H9 (cell line): ENCODE results near the gene SCCPDH. TPM values are rescaled to one million over a fixed set of nuclear protein-coding genes. Genes with fewer than 3 reads are reported as not detected.

ENCODE experiments used
- DNase-seq: peaks from one replicate; pipeline ENCODE4 v3.0.0-alpha.2; 2017
- H2AFZ ChIP-seq: one replicate; pipeline ENCODE4 v1.6.1; 2013; ENCODE audit warnings: mild to moderate bottlenecking, low read length, control low read depth, moderate library complexity
- H2AK5ac ChIP-seq: 2 replicates; pipeline ENCODE4 v1.6.1; 2013; ENCODE audit warnings: low read length, control low read depth, mixed read lengths; ENCODE audit not compliant: insufficient read length
- H2BK120ac ChIP-seq: one replicate; pipeline ENCODE4 v1.6.1; 2013; ENCODE audit warnings: low read depth, mild to moderate bottlenecking, low read length, control low read depth, inconsistent platforms; ENCODE audit not compliant: poor library complexity, severe bottlenecking
- H2BK12ac ChIP-seq: 2 replicates; pipeline ENCODE4 v1.6.1; 2013; ENCODE audit warnings: low read length, control low read depth, mixed read lengths, low read depth; ENCODE audit not compliant: insufficient read length
- H2BK15ac ChIP-seq: 2 replicates; pipeline ENCODE4 v1.6.1; 2013; ENCODE audit warnings: low read depth, low read length, control low read depth
- H2BK20ac ChIP-seq: one replicate; pipeline ENCODE4 v1.6.1; 2013; ENCODE audit warnings: low read depth, mild to moderate bottlenecking, low read length, control low read depth, inconsistent platforms; ENCODE audit not compliant: poor library complexity, severe bottlenecking
- H2BK5ac ChIP-seq: 2 replicates; pipeline ENCODE4 v1.6.1; 2013; ENCODE audit warnings: low read length, control low read depth, mixed read lengths; ENCODE audit not compliant: insufficient read length
- H3K14ac ChIP-seq: 2 replicates; pipeline ENCODE4 v1.6.1; 2013; ENCODE audit warnings: low read length, control low read depth; ENCODE audit not compliant: insufficient read depth
- H3K18ac ChIP-seq: 2 replicates; pipeline ENCODE4 v1.6.1; 2013; ENCODE audit warnings: low read depth, mild to moderate bottlenecking, mixed read lengths, low read length, control low read depth; ENCODE audit not compliant: insufficient read length
- H3K23ac ChIP-seq: 2 replicates; pipeline ENCODE4 v1.6.1; 2013; ENCODE audit warnings: low read length, control low read depth, mixed read lengths, low read depth; ENCODE audit not compliant: insufficient read length
- H3K23me2 ChIP-seq: 2 replicates; pipeline ENCODE4 v1.6.1; 2013; ENCODE audit warnings: low read depth, mild to moderate bottlenecking, mixed read lengths, low read length, control low read depth; ENCODE audit not compliant: insufficient read length, poor library complexity, severe bottlenecking
- H3K27ac ChIP-seq: 2 replicates; pipeline ENCODE4 v1.5.1; 2013; ENCODE audit warnings: low read length, control low read depth, mixed read lengths, low read depth; ENCODE audit not compliant: insufficient read length
- H3K27me3 ChIP-seq: 2 replicates; pipeline ENCODE4 v1.6.1; 2013; ENCODE audit warnings: low read length, control low read depth, inconsistent platforms; ENCODE audit not compliant: insufficient read depth
- H3K4ac ChIP-seq: 2 replicates; pipeline ENCODE4 v1.6.1; 2013; ENCODE audit warnings: low read depth, mild to moderate bottlenecking, control low read depth, inconsistent platforms, low read length, moderate library complexity
- H3K4me1 ChIP-seq: 2 replicates; pipeline ENCODE4 v1.6.1; 2013; ENCODE audit warnings: low read length, control low read depth, inconsistent platforms; ENCODE audit not compliant: insufficient read depth
- H3K4me2 ChIP-seq: 2 replicates; pipeline ENCODE4 v1.6.1; 2013; ENCODE audit warnings: low read length, control low read depth, mixed read lengths; ENCODE audit not compliant: insufficient read length, insufficient read depth
- H3K56ac ChIP-seq: 2 replicates; pipeline ENCODE4 v1.6.1; 2013; ENCODE audit warnings: low read depth, mild to moderate bottlenecking, mixed read lengths, low read length, control low read depth; ENCODE audit not compliant: insufficient read length
- H3K79me1 ChIP-seq: 2 replicates; pipeline ENCODE4 v1.6.1; 2013; ENCODE audit warnings: low read depth, mild to moderate bottlenecking, moderate library complexity, low read length, control low read depth, inconsistent platforms; ENCODE audit not compliant: insufficient read depth, poor library complexity, severe bottlenecking
- H3K79me2 ChIP-seq: 2 replicates; pipeline ENCODE4 v1.6.1; 2013; ENCODE audit warnings: low read length, control low read depth, inconsistent platforms; ENCODE audit not compliant: insufficient read depth
- H3K9ac ChIP-seq: 2 replicates; pipeline ENCODE4 v1.6.1; 2013; ENCODE audit warnings: low read length, control low read depth, mixed read lengths; ENCODE audit not compliant: insufficient read length; ENCODE audit errors: extremely low read depth
- H3K9me3 ChIP-seq: one replicate; pipeline ENCODE4 v1.6.1; 2013; ENCODE audit warnings: low read depth, low read length, inconsistent platforms; ENCODE audit not compliant: control insufficient read depth
- H3T11ph ChIP-seq: one replicate; pipeline ENCODE4 v1.6.1; 2013; ENCODE audit warnings: mild to moderate bottlenecking, low read length, control low read depth, inconsistent platforms
- H4K20me1 ChIP-seq: one replicate; pipeline ENCODE4 v1.6.1; 2013; ENCODE audit not compliant: control insufficient read depth, insufficient read length, insufficient read depth
- H4K5ac ChIP-seq: 2 replicates; pipeline ENCODE4 v1.6.1; 2013; ENCODE audit warnings: low read depth, mild to moderate bottlenecking, mixed read lengths, low read length, control low read depth; ENCODE audit not compliant: insufficient read length
- H4K8ac ChIP-seq: replicated peaks from 2 replicates; pipeline ENCODE4 v1.6.1; 2013; ENCODE audit warnings: low read length, control low read depth, mixed read lengths, low read depth; ENCODE audit not compliant: insufficient read length
- H4K91ac ChIP-seq: 2 replicates; pipeline ENCODE4 v1.6.1; 2013; ENCODE audit warnings: low read depth, mild to moderate bottlenecking, moderate library complexity, mixed read lengths, low read length, control low read depth; ENCODE audit not compliant: insufficient read length
- H3K27ac Mint-ChIP-seq, 3 experiments: 2 replicates in 2 of 3; 3 replicates in 1 of 3; pipeline ENCODE4 v1.8.0; 2020 to 2021; ENCODE audit warnings: mixed read lengths in 3 of 3, mild to moderate bottlenecking in 1 of 3, moderate library complexity in 1 of 3
- H3K27me3 Mint-ChIP-seq: 2 replicates; pipeline ENCODE4 v1.8.0; 2021; ENCODE audit warnings: low read depth, mild to moderate bottlenecking, moderate library complexity, mixed read lengths
- H3K36me3 Mint-ChIP-seq, 3 experiments: 2 replicates in 2 of 3; 3 replicates in 1 of 3; pipeline ENCODE4 v1.8.0; 2020 to 2021; ENCODE audit warnings: low read depth in 3 of 3, mixed read lengths in 3 of 3; ENCODE audit not compliant: insufficient read depth in 1 of 3
- H3K4me1 Mint-ChIP-seq, 2 experiments: 2 replicates each; pipeline ENCODE4 v1.8.0; 2020; ENCODE audit warnings: mixed read lengths in 2 of 2
- H3K4me3 Mint-ChIP-seq, 2 experiments: 2 replicates in 1 of 2; 3 replicates in 1 of 2; pipeline ENCODE4 v1.8.0; 2020 to 2021; ENCODE audit warnings: mild to moderate bottlenecking in 2 of 2, mixed read lengths in 2 of 2, moderate library complexity in 1 of 2
- H3K9me3 Mint-ChIP-seq, 2 experiments: 2 replicates in 1 of 2; 3 replicates in 1 of 2; pipeline ENCODE4 v1.8.0; 2020; ENCODE audit warnings: mild to moderate bottlenecking in 2 of 2, mixed read lengths in 2 of 2, moderate library complexity in 1 of 2
- WGBS: extraction: QIAGEN DNeasy Blood & Tissue Kit; methylation state at CpG from one replicate; pipeline ENCODE4 v1.1.7; 2013; ENCODE audit warnings: missing lambda C conversion rate, low lambda C conversion rate, mixed read lengths; ENCODE audit not compliant: insufficient read length; ENCODE audit errors: extremely low coverage; 5-methylcytosine and 5-hydroxymethylcytosine counted together
- total RNA-seq: library from RNA; stranded (reverse); gene quantifications from 2 replicates; pipeline ENCODE4 v1.2.1, GENCODE V29; 2021
- TF ChIP-seq, protein P1 (sequence below): fragments of 200-600 bp; sonication (generic); conservative IDR thresholded peaks from 3 replicates; pipeline ENCODE4 v1.8.0; 2021; ENCODE audit warnings: antibody characterized with exemption, mild to moderate bottlenecking

Gene SCCPDH
- total RNA-seq, 1 experiment from 2014 or later, result 20.7 TPM

DNA sequence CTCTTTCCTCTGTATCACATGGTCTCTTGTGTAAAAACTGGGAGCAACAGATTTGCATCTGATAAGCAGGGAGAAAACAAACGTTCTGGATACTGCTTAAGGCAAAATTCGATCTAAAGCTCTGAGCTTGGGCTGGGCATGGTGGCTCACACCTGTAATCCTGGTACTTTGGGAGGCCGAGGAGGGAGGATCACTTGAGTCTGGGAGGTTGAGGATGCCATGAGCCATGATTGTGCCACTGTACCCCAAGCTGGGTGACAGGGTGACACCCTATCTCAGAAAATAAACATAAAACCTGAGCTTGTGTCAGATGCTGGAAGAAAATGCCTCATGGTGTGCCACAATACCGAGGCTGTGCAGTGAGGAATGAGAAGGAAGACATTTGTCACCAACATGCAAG is 73.9 kb downstream of the SCCPDH start:
- H3K36me3 Mint-ChIP-seq, result no peaks in the 10 kb centered on the region
- TF ChIP-seq, protein P1, sequence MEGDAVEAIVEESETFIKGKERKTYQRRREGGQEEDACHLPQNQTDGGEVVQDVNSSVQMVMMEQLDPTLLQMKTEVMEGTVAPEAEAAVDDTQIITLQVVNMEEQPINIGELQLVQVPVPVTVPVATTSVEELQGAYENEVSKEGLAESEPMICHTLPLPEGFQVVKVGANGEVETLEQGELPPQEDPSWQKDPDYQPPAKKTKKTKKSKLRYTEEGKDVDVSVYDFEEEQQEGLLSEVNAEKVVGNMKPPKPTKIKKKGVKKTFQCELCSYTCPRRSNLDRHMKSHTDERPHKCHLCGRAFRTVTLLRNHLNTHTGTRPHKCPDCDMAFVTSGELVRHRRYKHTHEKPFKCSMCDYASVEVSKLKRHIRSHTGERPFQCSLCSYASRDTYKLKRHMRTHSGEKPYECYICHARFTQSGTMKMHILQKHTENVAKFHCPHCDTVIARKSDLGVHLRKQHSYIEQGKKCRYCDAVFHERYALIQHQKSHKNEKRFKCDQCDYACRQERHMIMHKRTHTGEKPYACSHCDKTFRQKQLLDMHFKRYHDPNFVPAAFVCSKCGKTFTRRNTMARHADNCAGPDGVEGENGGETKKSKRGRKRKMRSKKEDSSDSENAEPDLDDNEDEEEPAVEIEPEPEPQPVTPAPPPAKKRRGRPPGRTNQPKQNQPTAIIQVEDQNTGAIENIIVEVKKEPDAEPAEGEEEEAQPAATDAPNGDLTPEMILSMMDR, result no peak
- WGBS, result no CpG with 5 or more reads among the region's 4 CpGs

More for the DNA sequence above, 73.9 kb downstream of the SCCPDH start:
- Histone ChIP-seq H3K4me2 (no peak overlapping the region), H3T11ph (no peak overlapping the region), H2BK120ac (no peak overlapping the region), H4K8ac (no peak overlapping the region), H3K79me1 (no peaks in the 10 kb centered on the region), H2BK15ac (no peak overlapping the region), H3K27me3 (no peaks in the 10 kb centered on the region), H3K9me3 (no peaks in the 10 kb centered on the region), H3K4me1 (peaks cover 8% of the 10 kb centered on the region; the same call in 1 of the 2 replicates), H2AK5ac (no peak overlapping the region), H4K20me1 (no peaks in the 10 kb centered on the region), H4K5ac (no peak overlapping the region), H3K18ac (no peak overlapping the region), H3K23me2 (peaks cover 3% of the 10 kb centered on the region), H3K79me2 (no peaks in the 10 kb centered on the region), H3K9ac (no peak overlapping the region), H4K91ac (no peak overlapping the region), H3K23ac (no peak overlapping the region), H3K56ac (no peak overlapping the region), H2AFZ (no peak overlapping the region), H3K14ac (no peak overlapping the region), H3K4ac (no peak overlapping the region), H3K27ac (no peak overlapping the region), H2BK12ac (no peak overlapping the region), H2BK20ac (no peak overlapping the region), H2BK5ac (no peak overlapping the region)
- peaks cover 8% of the 10 kb centered on the region for H3K27me3 Mint-ChIP-seq
- peaks cover 29 to 36% of the 10 kb centered on the region in 2 experiments for H3K4me1 Mint-ChIP-seq
- peaks cover 0 to 2% of the 10 kb centered on the region in 2 experiments; a peak in 1 of 5 replicates for H3K9me3 Mint-ChIP-seq
- H3K27ac Mint-ChIP-seq, result no peak overlapping the region
- no peak for DNase-seq
- no peak overlapping the region for H3K4me3 Mint-ChIP-seq
